ENCODE measurements around the gene SF3B2.
"Not testable (repeated sequence)": the region's sequence is repeated elsewhere in the genome, so short reads cannot be mapped to it uniquely, and the experiment has no call there.

The SF3B2 gene

GRCh38 chr11:66071381-66071801, 19.2 kb downstream of the SF3B2 start:
- peak in 1 of 56 donors; percentile 20 for DNase-seq

- DNase-seq = no peak
Observed at GRCh38 chr11:66072081-66072480, 19.9 kb downstream of the SF3B2 start.

DNA sequence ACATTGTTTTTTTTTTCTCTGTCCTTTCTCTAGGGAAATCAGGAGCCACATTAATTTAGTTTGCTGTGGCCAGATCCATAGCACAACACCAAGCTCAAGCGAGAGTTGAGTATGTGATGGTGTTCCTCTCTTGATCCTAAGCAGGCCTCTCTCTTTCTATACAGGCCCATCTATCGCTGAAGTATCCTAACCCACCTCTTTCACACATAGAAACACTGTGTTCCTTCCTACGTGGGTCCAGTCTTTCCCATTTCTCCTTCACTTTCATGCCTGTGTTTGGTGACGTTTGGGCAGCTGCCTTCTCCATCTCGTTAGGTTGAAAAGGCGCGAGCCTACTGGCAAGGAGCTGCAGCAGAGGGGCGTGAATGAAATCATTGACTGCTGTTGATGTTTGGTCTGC, 20.4 kb downstream of the SF3B2 start:
- DNase-seq = no peak

DNA sequence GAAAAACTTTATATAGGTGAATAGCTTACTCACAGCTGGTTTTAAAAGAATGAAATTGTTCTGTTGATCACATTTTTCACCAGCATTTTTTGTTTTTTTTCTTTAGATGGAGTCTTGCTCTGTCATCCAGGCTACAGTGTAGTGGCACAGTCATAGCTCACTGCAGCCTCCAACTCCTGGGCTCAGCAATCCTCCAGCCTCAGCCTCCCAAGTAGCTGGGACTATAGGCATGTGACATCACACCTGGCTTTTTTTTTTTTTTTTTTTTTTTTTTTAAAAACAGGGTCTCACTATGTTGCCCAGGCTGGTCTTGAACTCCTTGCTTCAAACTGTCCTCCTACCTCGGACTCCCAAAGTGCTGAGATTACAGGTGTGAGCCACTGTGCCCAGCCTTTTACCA, 21.5 kb downstream of the SF3B2 start:
- DNase-seq = no peak

- DNase-seq = no peak
Observed at GRCh38 chr11:66075273-66075672, 23.1 kb downstream of the SF3B2 start.

- no peak for DNase-seq
Observed at GRCh38 chr11:66076561-66076960, 24.4 kb downstream of the SF3B2 start.

DNA sequence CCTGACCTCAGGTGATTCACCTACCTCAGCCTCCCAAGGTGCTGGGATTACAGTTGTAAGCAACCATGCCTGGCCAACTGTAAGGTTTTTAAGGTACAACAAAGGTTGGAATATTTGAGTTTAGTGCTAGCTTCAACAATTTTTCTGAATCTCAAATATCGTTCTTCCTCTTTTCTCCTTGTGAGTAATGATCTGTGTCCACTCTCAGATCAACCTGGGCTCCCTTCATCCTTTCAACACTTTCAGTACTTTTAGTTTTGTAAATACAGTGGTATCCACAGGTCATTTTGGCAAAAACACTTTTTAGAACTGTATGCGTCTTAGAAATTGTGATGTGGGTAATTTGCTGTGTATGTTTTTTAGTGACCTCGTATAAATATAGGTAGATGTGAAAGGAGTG, 25.8 kb downstream of the SF3B2 start:
- DNase-seq = no peak

- DNase-seq = not testable (repeated sequence)
Observed at GRCh38 chr11:66078949-66079348, 26.8 kb downstream of the SF3B2 start.

DNA sequence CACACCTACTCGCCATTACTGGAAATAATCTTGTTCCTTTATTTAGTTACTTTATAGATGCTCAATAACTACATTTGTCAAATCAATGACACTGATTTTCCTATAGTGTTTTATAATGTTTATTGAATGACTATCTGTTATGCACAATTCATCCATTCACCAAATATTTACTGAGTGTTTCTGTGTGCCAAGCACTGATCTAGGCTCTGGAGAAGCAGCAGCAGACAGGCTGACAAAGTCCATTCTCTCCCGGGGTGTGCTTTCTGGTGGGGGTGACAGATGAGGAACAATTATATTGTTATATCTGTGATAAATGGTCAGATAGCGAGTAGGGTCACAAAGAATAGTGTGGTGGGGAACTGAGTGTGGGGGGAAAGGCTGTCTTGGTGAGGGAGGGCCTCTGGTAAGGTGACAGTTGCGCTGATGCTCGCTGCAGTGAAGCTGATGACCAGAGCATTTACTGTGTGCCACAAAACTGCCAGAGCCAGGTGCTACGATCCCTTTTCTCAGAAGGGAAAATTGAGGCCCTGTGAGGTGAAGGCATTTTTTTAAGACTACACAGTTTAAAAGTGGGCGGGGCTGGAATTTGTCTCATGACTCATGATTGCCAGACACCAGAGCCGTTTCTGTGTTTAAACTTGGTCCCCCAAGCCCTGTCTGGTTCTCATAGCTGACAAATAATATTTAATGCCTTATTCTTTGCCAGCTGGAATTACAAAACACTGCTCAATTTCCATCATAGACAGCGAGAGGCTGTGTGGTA, 28.1 kb downstream of the SF3B2 start:
- DNase-seq = peak in 1 of 56 donors; percentile 1

DNA sequence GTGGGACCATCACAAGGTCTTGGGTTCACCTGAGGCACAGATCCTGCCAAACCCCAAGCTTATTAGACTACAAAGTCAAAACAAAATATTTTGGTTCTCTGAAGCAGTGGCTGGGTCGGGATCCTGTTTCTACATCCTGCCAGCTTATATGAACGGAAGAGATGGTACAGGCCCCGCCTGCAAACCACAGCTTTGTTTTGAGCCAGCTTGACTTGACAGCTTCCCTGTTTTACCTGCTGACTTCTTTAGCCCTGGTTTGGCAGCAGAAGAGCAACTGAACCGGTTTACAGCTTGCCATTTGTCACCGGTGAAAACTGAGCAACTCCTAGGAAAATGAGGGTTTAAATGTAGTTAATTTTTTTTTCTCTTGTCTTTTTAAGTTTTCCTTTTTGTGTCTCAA, 29.3 kb downstream of the SF3B2 start:
- peak in 8 of 56 donors; percentile 2 to 37 (median 8) for DNase-seq

DNA sequence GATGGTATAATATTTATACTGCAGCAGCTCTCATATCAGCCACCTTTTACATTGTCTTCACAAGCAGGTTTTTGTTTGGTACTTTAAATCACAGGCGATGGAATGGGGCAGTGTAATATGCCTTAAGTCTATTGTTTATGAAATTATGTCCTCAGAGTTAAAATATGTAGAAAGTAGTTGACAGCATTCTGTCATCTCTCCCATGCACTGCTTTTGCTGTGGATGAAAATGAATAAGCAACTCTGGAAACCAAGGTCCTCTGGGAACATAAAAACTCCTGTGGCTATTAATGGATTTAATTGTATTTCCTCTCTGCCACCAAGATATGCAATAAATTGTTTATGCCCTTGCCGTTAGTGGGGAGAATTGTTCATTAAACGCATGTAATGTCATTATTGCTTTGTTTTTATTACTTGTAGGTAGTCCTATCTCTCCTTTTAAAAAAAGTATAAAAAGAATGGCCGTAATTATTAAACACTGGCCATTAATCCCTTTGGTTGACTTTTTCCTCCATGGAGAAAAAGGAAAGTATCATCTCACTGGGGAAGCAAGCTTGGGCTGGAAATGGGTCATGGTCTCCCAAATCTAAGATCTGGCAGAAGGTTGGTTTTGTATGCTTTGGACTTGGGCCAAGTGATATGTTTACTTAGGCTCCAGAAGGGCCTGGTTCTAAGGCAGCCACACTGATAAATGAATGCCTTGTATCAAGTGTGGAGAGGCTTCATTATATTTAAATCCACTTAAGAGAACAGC, 31.0 kb downstream of the SF3B2 start:
- no peak for DNase-seq

GRCh38 chr11:66083767-66084166, 31.6 kb downstream of the SF3B2 start:
- no peak for DNase-seq

- DNase-seq = peak in 3 of 56 donors; percentile 12 to 27 (median 21)
Observed at GRCh38 chr11:66084821-66085475, 32.8 kb downstream of the SF3B2 start.

- DNase-seq = no peak
Observed at GRCh38 chr11:66087148-66087908, 35.2 kb downstream of the SF3B2 start.

DNA sequence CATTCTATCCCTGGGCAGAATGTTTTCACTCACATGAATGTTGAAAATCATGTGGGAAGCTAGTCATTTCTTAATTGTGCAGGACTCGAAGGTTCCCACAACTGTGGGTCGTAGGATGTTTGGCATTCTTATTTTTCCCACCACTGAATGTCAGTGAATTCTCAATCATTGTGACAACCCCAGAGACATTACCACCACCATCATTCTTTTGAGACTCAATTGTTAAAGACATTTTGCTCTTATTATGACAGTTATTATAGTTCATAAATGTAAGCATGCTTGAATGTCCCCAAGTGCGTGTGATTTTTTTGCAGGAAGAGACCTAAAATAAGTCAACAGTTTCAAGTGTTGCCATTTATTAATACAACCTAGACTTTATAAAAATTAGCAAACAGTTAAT, 36.9 kb downstream of the SF3B2 start:
- no peak for DNase-seq

- no peak for DNase-seq
Observed at GRCh38 chr11:66090288-66090687, 38.1 kb downstream of the SF3B2 start.

DNA sequence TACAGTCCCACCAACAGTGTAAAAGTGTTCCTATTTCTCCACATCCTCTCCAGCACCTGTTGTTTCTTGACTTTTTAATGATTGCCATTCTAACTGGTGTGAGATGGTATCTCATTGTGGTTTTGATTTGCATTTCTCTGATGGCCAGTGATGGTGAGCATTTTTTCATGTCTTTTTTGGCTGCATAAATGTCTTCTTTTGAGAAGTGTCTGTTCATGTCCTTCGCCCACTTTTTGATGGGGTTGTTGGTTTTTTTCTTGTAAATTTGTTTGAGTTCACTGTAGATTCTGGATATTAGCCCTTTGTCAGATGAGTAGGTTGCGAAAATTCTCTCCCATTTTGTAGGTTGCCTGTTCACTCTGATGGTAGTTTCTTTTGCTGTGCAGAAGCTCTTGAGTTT, 40.0 kb downstream of the SF3B2 start:
- DNase-seq = not testable (repeated sequence)

DNA sequence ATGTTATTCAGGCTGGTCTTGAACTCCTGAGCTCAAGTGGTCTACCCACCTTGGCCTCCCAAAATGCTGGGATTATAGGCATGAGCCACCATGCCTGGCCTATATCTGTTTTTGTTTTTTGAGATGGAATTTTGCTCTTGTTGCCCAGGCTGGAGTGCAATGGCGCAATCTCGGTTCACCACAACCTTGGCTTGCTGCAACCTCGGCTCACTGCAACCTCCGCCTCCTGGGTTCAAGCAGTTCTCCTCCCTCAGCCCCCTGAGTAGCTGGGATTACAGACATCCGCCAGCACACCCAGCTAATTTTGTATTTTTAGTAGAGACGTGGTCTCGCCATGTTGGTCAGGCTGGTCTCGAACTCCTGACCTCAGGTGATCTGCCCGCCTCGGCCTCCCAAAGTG, 47.6 kb downstream of the SF3B2 start:
- not testable (repeated sequence) for DNase-seq

GRCh38 chr11:66100272-66101065, 48.3 kb downstream of the SF3B2 start:
- peak in 42 of 56 donors; percentile 3 to 69 (median 28) for DNase-seq

- DNase-seq = no peak
Observed at GRCh38 chr11:66101066-66101464, 48.9 kb downstream of the SF3B2 start.
